Measurements from ENCODE around the gene KIF26A.

DNA sequence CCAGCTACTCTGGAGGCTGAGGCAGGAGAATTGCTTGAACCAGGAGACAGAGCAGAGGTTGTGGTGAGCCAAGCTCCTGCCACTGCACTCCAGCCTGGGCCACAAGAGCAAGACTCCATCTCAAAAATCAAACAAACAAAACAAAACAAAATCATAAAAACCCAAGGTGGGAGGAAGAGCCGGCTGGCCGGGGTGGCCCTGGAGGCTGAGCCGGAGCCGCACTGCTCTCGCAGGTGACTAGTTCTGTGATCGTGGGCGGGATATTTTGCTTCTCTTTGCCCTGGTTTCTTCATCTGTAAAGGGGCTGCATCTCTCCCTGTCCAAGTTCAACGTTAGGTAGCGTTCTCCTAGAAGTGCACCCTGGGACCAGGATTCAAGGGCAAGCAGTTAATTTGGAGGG lies 73.4 kb downstream of the KIF26A start:
- TF ChIP-seq, protein P1, sequence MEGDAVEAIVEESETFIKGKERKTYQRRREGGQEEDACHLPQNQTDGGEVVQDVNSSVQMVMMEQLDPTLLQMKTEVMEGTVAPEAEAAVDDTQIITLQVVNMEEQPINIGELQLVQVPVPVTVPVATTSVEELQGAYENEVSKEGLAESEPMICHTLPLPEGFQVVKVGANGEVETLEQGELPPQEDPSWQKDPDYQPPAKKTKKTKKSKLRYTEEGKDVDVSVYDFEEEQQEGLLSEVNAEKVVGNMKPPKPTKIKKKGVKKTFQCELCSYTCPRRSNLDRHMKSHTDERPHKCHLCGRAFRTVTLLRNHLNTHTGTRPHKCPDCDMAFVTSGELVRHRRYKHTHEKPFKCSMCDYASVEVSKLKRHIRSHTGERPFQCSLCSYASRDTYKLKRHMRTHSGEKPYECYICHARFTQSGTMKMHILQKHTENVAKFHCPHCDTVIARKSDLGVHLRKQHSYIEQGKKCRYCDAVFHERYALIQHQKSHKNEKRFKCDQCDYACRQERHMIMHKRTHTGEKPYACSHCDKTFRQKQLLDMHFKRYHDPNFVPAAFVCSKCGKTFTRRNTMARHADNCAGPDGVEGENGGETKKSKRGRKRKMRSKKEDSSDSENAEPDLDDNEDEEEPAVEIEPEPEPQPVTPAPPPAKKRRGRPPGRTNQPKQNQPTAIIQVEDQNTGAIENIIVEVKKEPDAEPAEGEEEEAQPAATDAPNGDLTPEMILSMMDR (IDR thresholded peaks at IDR 0.05): no peak
- TF ChIP-seq EP300 (IDR thresholded peaks at IDR 0.05) (no peak), POLR2A (IDR thresholded peaks at IDR 0.05) (no peak)
